ENCODE data around the gene RPS15.

The RPS15 gene

DNA sequence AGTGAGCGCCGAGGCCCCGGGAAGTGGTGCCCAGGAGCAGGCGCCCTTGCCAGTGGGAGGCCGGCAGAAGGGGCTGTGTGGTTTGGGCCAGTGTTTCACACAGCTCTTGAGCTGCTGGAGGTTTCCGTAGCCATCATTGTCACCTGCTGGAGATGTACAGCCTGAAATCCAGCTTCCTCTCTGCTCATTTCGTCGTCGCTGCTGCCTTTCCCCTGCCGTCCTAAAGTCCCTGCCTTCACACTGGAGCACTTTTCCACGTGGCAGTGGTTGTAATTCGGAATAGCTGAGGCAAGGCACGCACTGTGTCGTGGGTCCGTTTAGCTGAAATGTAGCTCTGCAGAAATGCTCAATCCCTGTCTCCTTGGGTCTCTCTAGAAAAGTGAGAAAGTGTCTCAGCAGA, 17.6 kb upstream of the RPS15 start:
- DNase-seq: no peak

DNA sequence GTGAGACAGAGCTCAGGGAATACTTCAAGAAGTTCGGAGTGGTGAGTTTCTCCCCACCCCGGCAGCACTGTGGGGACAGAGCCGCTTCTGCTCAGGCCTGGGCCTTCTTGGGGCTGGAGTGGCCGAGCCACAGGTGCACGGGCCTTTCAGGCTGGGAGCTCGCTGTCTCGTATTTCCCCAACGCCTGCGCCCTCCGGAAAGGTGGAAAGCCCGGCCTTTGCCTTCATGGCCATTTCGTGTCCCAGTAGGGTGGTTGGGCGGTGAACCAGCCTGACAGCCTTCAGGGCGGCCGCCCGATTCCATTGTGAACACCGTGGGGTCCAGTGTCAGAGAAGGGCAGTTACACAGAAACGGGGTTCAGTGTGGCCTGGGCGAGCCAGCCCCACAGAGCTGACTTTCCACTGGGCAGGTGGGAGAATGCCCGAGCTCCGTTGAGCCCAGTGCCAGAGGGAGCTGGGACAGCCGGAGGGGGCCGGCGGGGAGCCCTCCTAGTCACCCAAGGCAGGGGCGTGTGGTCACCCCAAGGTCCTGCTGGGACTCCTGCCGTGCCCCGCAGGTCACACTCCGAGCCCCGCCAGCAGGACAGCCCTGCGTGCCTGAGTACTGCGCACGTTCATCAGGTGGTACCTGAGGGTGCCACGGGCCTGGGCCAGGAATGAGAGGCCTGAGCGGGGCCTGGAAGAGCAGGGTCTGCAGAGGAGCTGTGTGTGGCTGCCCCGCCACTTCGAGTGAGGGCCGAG, 16.8 kb upstream of the RPS15 start:
- no peak for DNase-seq

DNA sequence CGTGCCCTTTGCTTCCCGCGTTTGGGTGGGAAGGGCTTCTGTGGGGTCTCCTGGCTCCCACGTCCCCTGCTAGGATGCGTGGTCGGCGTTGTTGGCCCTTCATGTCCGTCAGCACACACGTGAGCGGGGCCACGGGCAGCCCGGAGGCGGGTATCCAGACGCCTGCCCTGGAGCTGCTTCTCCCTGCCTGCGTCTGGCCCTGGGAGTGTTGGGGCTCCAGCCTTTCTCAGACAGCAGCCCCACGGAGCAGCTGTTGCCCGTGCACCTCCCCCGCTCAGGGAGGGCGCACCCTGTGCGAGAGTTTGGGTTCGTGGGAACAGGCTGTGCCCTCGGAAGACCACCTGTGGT, 16.3 kb upstream of the RPS15 start:
- no peak for DNase-seq

DNA sequence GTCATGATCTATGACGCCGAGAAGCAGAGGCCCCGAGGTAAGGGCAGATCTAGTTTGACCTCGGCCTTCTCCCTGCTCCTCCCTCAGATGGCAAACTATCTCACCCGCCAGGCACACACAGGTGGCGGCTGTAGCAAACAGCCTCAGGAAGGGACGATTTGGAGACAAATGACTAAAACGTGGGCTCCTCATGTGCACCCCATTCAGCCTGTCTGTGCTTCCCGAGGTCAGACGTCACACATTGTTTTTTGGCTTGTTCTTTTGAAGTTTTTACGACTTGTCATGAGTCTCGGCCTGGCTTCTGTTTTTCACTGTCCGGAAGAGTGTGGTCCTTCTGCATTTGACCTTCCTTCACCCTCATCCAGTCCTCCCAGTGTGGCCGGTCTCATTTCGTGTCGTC, 15.8 kb upstream of the RPS15 start:
- no peak for DNase-seq

DNA sequence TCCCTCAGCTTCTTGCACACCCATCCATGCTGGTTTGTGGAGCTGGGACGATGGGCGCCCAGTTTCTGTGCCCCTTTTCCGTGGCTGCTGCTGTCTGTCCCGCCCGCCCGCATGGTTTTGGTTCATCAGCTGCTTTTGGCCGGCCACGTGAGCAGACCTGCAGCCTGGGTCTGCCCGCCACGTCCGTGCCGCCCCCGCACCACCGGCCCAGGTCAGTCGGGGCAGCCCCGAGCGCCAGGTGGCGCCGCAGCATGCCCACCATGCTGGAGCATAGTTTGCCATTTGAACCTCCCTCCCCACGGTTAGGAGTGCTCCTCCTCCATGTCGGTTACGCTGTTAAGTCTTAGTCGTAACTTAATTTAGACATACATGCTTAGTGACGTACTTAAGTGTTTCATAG, 15.3 kb upstream of the RPS15 start:
- no peak for DNase-seq

DNA sequence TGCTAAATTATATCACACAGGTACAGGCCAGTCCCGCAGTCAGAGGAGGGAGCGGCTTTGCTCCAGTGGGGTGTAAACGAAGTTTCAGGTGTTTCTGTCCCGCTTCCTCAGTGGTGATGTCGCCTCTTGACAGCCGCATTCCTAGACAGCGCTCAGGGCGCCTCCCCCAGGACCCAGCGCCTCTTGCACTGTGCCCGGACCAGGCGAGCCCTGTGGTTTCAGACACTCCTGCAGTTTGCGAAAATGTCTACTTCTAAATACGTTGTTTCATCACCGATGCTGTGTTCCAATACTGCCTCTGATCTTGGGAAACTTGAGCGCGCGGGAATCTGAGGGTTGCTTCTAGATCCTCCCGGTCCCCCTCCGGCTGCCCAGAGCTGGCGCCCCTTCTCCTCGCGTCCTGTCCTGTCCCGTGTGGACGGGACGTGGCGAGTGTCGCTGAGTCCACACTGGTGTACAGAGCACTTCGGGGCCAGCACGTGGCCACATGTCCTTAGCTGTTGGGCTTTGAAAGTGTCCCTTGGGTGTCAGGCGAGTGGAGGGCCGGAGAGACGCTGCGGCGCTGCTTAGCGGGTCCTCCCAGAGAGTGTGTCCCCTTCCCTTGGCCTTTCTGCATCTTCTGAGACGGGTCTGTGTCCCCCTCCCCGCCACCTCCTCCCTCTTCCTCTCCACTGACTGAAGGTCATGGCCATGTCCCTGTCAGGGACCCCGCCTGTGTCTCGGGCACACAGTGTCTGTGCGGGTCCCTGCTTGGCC, 14.6 kb upstream of the RPS15 start:
- no peak for DNase-seq

DNA sequence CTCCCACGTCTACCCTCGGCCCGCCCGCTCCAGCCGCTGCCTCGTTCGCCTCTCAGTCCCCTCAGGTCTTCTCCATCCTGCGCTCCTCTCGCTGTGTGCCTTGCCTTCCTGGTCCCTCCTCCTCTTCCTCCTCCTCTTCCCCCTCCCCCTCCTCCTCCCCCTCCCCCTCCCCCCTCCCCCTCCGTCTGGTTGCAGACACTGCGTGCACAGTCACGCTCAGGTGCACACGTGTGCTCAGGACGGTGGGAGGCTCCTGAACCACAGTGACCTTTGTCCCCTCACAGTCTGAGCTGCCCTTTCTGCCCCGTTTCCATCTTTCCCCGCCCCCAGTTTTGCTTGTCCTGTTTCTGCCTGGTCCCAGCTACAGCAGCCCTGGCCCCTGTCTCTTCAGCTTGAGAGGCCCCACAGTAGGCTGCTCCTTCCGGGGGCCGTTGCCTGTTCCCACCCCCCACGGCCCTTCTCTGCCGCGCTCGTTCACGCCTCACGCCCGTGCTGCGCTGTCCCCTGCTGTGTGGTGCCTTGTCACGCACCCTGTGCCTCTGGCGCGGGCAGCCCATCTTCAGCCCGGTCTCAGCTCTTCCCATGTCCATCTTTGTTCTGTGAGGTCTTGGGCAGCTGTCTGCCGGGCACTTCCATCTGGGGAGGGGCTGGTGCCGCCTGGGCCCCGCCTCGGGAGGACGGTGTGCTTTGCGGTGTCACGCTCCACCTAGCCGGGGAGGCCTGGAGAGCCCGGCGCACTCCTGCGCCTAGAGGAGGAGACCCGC, 13.8 kb upstream of the RPS15 start:
- no peak for DNase-seq

DNA sequence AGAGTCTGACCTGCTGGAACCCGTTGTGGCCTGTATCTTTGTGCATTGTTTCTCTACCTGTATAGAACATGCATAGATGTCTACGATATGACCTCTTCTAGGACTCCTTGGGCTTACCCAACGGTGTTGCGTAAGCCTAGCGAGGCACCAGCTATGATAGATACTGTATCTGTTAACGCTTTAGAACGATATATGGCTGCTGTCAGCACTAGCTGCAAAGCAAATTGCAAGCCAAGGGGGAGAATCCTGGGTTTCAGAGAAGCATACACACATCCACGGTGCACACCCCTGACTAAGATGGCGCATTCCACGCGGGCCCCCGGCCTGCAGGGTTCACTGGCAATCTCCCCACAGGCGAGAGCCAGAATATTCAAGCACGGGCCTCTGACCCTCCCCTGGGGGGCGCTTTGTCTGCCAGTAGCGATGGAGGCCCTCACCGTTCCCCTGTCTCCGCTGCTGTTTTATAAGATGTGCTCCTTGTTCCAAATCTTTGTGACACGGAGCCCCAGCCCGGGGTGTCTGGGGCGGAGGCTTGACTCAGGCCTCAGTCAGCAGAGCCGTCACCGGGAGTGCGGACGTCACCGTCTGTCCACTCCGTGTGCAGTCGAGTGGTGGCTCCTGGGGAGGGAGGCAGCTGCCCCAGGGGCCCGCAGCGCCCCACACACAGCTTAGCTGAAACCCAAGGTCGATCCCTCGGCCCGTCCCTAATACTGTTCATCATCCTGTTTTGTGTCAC, 12.9 kb upstream of the RPS15 start:
- no peak for DNase-seq

DNA sequence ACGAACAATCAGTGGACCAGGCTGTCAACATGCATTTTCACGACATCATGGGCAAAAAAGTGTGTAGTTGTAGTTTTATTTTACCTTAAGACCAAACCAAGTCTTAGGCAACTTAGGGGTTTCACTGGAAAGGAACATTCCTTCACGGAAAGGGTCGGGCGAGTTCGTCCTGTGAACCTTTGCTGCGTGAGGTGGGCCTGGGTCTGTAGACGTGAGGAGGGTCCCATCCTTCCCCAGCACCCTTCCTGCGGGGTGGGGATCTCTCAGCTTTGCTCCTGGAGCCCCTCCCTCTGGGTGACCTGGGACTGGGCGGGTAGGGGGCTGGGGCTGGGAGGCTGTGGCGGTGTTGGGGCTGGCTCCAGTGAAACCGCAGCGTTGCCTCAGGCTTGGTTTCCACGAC, 12.3 kb upstream of the RPS15 start:
- no peak for DNase-seq

DNA sequence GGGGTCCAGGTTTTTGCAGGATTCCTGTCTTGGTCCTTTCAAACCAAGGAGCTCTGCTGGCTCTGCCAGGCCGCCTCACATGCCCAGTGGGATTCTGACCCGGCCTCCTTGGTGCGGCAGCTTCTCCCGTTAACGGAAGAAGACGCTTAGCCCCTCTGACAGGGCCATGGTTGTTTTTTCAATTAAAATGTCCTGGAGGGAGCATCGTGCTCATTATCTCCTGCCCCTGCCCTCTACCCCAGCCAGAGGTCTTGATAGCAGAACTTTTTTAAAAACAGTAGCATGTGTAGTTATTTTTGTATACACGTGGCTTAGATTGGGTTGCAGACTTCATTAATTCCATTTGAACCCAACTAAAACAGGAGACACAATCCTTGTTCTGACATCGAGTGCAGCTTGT, 11.5 kb upstream of the RPS15 start:
- no peak for DNase-seq

DNA sequence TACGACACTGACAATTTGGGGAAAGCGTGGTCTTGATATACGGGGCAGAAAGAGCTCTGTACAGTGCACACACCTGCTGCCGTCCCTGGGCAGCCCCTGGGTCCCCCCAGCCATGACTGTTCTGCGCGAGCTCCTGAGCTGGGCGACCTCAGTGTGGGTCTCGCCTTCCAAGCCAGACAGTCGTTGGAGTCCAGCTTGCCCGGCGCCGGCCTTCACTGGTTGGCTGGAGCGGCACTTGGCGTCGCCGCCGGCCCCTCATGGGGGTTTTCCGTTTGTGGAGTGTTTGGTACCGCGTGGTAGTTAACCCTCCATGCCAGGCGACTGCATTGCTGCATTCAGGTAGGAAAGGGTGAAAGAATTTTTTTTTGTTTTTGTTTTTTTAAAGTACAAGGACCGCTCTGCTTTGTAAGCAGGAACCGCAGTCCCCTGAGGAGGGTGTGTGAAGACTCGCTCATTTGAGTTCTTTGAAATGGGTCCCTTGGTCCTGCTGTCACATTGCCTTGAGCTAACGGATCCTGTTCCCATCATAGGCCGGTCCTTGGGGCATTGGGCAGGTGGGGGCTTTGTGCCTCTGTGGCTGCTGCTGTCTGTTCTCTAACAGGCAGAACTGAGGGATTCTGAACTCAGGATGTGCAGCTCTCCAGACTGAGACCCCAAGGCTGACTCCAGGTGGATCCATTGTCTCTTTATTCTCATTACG, 10.8 kb upstream of the RPS15 start:
- no peak for DNase-seq

DNA sequence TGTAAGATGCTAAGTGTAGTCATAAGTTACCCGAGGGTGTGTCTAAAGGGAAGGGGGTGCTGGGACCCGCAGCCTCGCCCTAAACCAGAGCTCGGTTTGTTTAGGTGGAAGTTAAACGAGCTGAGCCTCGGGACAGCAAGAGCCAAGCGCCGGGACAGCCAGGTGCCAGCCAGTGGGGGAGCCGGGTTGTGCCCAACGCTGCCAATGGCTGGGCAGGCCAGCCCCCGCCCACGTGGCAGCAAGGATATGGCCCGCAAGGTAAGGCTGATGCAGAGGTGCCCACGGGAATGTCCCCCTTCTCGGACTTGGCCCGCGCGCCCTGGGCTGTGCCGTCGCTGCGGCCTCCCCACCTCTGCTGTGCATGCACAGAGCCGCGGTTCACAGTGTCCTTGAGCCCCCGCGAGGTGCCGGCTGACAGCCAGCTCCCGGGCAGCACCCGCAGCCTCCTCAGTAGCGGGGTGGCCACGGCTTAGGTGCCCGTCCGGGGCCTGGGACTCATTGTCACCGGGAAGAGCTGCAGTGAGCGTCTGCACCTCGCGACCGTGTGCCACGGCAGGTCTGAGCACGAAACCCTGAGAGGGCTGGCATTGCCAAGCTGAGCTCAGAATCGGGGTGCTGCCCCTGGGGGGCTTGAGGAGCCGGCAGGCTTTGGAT, 9.3 kb upstream of the RPS15 start:
- DNase-seq: no peak

DNA sequence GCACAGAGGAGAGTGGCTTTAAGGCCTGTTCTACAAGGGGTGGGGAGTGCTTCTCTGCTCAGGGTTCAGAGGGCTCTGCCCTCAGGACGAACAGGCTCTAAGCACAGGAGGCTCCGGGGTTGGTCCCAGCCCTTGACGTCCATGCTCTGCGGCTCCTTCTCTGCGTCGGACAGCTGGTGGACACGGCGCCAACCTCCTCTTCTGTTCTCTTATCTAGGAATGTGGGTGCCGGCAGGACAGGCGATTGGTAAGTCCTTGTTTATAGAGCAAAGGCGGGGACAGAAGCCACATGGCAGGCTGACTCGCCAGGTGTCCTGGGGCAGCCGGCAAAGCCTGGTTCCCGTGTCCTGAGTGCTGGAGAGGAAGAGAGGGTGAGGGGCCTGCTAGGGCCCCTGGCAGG, 8.4 kb upstream of the RPS15 start:
- no peak for DNase-seq

DNA sequence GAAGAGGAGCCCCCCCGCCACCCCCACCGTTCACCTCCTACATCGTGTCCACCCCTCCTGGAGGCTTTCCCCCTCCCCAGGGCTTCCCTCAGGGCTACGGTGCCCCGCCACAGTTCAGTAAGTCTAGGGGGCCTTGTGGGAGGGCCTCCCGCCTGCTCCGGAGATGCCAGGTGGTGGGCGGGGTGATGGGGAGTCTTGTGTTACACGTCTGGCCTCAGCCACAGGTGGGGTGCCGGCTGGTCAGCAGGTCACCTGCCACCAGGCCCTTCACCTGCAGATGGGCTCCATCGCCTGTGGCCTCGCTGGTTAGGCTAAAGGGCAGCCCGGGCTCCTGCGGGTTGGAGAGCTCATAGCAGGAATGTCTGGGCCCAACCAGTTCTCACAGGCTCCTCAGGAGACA, 8.0 kb upstream of the RPS15 start:
- no peak for DNase-seq

DNA sequence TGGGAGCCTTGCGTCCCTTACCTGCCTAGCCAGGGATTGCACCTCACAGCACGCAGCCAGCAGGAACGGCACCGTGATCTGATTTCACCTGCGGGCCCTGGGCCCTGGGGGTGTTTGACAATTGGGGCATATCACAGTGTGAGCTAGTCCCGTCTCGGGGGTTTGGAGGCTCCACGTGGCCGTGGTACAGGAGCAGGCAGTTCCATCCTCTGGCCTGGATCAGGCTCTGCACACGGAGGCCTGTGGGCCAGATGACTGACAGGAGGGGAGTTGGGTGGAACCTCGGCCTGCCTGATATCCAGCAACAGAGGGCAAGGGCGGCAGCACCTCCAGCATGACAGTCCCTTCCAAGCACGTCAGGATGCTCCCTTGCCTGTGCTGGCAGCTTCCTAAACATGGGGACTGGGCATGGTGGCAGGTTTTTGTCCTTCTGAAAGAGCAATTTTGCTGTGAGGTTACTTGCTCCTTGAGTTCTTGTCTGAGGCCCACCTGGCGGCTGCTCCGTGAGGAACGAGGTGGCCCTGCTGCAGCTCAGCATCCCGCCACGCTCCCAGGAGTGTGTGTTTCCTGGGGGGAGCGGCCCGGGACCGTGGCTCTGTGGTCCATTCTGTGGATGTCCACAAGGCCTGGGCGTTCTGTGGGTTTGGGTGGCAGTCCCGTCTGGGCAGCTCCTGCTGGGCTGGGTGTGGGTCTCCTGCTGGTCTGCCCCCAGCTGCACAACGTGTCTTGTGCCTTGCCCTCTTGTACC, 6.3 kb upstream of the RPS15 start:
- no peak for DNase-seq

DNA sequence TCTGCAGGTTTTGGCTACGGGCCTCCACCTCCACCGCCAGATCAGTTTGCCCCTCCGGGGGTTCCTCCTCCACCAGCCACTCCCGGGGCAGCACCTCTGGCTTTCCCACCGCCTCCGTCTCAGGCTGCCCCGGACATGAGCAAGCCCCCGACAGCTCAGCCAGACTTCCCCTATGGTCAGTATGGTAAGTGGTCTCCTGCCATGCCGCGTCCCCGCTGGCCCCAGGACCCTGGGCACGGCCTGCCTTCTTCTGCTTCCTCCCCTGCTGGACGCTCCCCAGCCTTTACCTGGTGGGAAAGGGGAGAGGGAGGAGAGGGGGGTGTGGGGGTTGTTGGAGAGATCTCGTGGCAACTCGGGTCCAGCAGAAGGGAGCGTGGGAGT, 5.7 kb upstream of the RPS15 start:
- DNase-seq: no peak

DNA sequence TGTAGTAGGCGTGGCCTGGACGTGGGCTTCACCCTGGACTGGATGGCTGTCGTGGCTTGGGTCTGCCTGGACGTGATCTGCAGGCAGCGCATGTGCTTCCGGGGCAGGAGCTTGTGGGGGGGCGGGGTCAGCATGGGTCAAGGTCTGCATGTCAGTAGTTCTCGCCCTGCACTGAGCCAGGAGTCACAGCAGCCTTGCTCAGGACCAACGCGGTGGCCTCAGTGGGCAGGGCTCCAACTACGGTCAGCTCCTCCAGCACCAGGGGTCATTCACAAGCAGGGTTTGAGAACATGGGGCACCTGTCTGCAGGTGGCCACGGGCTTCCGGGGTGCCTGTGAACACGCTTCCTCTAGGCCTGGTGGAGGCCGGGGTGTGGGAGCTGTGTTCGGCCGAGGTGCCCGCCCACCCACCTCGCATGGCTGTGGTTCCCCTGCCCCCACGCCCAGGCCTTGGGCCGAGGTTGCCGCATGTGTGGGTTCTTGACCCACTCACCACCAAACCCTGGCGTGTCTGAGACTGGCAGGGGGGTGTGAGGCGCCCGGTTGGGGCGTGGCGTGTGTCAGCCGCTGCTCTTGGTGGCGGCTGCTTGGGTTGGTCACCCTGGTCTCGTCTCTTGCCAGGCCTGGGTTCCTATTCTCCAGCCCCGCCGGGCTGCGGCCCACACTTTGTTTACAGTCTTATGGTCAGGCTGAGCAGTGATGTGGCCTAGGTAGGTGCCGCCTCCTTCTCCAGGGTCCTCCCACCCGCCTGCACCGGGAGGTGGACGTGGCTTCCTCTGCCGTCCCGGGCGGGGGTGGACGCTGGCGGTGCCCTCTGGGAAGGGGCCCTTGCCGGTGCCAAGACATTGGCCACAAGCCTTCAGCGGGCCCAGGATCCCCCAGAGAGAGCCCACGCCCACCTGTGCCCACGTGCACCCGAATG, 4.8 kb upstream of the RPS15 start:
- no peak for DNase-seq

DNA sequence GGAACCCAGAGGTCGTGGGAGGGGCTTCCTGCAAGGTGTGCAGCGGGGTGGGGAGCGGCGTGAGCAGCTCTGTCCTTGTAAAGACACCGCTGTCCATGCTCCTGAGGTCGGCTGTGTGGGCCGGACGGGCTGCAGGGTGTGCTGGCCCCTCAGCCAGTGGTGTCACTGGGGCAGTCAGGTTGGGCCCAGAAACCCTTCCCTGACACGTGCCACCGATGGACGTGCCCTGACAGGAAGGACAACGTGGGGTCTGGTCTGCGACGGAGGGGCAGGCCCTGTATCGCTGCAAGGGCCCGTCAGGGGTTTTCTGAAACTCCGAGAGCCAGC, 4.2 kb upstream of the RPS15 start:
- no peak for DNase-seq

DNA sequence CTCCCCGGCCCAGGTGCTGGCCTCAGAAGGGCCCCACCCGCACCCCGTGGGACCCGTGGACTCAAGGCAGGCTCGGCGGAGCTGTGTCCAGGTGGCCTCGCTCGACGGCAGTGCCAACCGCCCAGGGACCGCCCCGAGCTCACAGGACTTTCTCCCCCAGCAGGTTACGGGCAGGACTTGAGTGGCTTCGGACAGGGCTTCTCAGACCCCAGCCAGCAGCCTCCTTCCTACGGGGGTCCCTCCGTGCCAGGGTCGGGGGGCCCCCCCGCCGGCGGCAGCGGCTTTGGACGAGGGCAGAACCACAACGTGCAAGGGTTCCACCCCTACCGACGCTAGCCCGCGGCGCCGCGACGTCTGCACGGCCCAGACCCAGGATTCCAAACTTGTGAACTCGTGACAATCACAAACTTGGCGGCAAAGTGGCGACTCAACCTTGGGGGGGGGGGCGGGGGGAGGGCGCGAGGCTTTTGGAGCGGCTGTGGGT, 3.6 kb upstream of the RPS15 start:
- DNase-seq: no peak

DNA sequence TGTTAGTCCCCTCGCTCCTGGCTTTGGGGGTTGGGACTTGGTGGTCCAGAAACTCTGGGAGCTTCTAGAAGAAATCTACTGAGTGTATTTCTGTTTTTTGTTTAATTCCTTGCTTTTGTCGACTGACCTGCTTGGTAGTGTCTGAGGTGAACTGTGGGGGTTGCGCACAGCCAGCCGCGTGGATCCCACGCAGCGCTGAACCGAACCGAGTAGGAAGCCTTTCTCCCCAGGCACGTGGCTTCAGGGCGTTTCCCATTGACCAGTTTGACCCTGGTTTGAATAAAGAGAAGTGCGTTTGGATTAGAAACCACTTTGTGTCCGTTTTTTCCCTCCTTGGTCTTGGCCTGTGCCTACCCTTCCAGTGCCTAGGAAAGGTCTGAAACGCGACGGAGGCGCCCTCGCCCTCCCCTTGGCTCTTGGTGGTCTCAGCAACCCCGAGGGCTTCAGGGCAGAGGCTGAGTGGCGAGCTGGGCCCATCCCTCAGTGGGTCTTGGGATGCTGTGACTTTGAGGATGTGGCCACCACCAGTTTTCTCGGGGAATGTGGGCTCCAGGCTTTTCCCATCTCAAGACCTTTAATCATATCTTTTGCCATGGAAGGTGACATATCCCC, 2.7 kb upstream of the RPS15 start:
- no peak for DNase-seq

Measured in GDM1 (cell line).